Right lobe of liver (tissue), 4 donors: ENCODE data around the gene ALDH1L1.

Source experiments
- CTCF ChIP-seq, 4 donors: fragments of 200-600 bp in 3 of 4; fragments of 450-650 bp in 1 of 4; IDR thresholded peaks; one replicate each; pipeline versions ENCODE4 v1.5.1 to v1.8.0; 2016 to 2022; ENCODE audit warnings: antibody characterized with exemption in 4 of 4, mild to moderate bottlenecking in 2 of 4
- POLR2A ChIP-seq: fragments of 450-650 bp; IDR thresholded peaks from one replicate; pipeline ENCODE4 v1.6.1; 2017; ENCODE audit warnings: antibody characterized with exemption, mild to moderate bottlenecking
- donor health status: DM: no; HTN: no; CAD: no.
- donor health status: DM: no; HTN: no; CAD: no.
- donor health status: DM: no; HTN: yes; CAD: no.

GRCh38 chr3:126077754-126078153 is 102.6 kb downstream of the ALDH1L1 start:
- TF ChIP-seq CTCF (IDR thresholded peaks at IDR 0.05) = no peak
- TF ChIP-seq POLR2A = no peak
